Left ventricle myocardium inferior (tissue), 1 donor: ENCODE results near the gene TLL2. TPM values are rescaled to one million over a fixed set of nuclear protein-coding genes. Genes with fewer than 3 reads are reported as not detected.

Source experiments
- DNase-seq: peaks from one replicate; pipeline ENCODE4 v3.0.0-alpha.2; 2020
- H3K27ac ChIP-seq: fragments of 200-600 bp; replicated peaks from 2 replicates; pipeline ENCODE4 v1.8.0; 2021
- H3K27me3 ChIP-seq: fragments of 200-600 bp; 2 replicates; pipeline ENCODE4 v1.8.0; 2021; ENCODE audit warnings: low read depth
- H3K36me3 ChIP-seq: fragments of 200-600 bp; 2 replicates; pipeline ENCODE4 v1.8.0; 2021
- H3K4me1 ChIP-seq: fragments of 200-600 bp; 2 replicates; pipeline ENCODE4 v1.8.0; 2021
- H3K4me3 ChIP-seq: fragments of 200-600 bp; 2 replicates; pipeline ENCODE4 v1.8.0; 2021; ENCODE audit warnings: mild to moderate bottlenecking, moderate library complexity
- H3K9me3 ChIP-seq: fragments of 200-600 bp; replicated peaks from 2 replicates; pipeline ENCODE4 v1.8.0; 2021
- CTCF ChIP-seq: fragments of 200-600 bp; IDR thresholded peaks from 2 replicates; pipeline ENCODE4 v1.8.0; 2021; ENCODE audit warnings: antibody characterized with exemption, mild to moderate bottlenecking, borderline replicate concordance
- intact Hi-C: fragments of 100-400 bp; cut with micrococcal nuclease; formaldehyde crosslinking; loops from one replicate; pipeline ENCODE4 v1.11.0; 2022
- total RNA-seq: library from RNA; stranded (reverse); fragmentation: NEBNext Ultra II Directional; extraction: Animal tissue kit (Norgen Biotek cat#: 25700); gene quantifications from one replicate; pipeline ENCODE4 v1.2.1, GENCODE V29; 2021
- donor health status: DM: no; HTN: yes; CAD: no; lungs with severe emphysema.

TLL2 gene
- total RNA-seq, 1 donor from 2014 or later, result 7.0 TPM

GRCh38 chr10:96516337-96516736 lies 2.6 kb upstream of the TLL2 start:
- intact Hi-C loops, result no loop called here
- no peak overlapping the region for H3K27ac ChIP-seq
- peaks cover 29% of the 10 kb centered on the region for H3K4me1 ChIP-seq
- DNase-seq, result no peak
- H3K36me3 ChIP-seq, result peaks cover 14% of the 10 kb centered on the region
- no peaks in the 10 kb centered on the region for H3K9me3 ChIP-seq
- H3K27me3 ChIP-seq, result no peaks in the 10 kb centered on the region
- no peak for TF ChIP-seq CTCF
- H3K4me3 ChIP-seq, result no peak overlapping the region

- Histone ChIP-seq H3K4me3 (peak overlapping the region; percentile 80), H3K36me3 (peaks cover 3% of the 10 kb centered on the region), H3K9me3 (no peaks in the 10 kb centered on the region), H3K4me1 (peaks cover 29% of the 10 kb centered on the region), H3K27ac (peak overlapping the region; percentile 85), H3K27me3 (no peaks in the 10 kb centered on the region)
- no peak for TF ChIP-seq CTCF
- intact Hi-C loops, result loop anchor here (5.0 kb wide), 1 partner anchor 116 kb away; no protein-coding TSS in a partner anchor
- DNase-seq, result no peak
These were observed 425 bp downstream of the TLL2 start for GRCh38 chr10:96513305-96513697.

GRCh38 chr10:96512524-96513304 lies 1.0 kb downstream of the TLL2 start:
- Histone ChIP-seq H3K4me3 (peak overlapping the region; percentile 80), H3K27me3 (no peaks in the 10 kb centered on the region), H3K27ac (peak overlapping the region; percentile 85), H3K36me3 (no peaks in the 10 kb centered on the region), H3K9me3 (no peaks in the 10 kb centered on the region), H3K4me1 (peaks cover 29% of the 10 kb centered on the region)
- peak; percentile 36 for DNase-seq
- intact Hi-C loops, result loop anchor here (5.0 kb wide), 1 partner anchor 115 kb away; no protein-coding TSS in a partner anchor
- no peak for TF ChIP-seq CTCF

- Histone ChIP-seq H3K4me3 (peak overlapping the region; percentile 80), H3K9me3 (no peaks in the 10 kb centered on the region), H3K27me3 (no peaks in the 10 kb centered on the region), H3K27ac (no peak overlapping the region), H3K36me3 (no peaks in the 10 kb centered on the region), H3K4me1 (peaks cover 32% of the 10 kb centered on the region)
- no peak for DNase-seq
- intact Hi-C loops, result loop anchor here (5.0 kb wide), 1 partner anchor 114 kb away; no protein-coding TSS in a partner anchor
- TF ChIP-seq CTCF, result peak; percentile 62
These were observed 2.4 kb downstream of the TLL2 start for GRCh38 chr10:96511044-96511945.

GRCh38 chr10:96509017-96509641 lies 4.6 kb downstream of the TLL2 start:
- Histone ChIP-seq H3K36me3 (no peaks in the 10 kb centered on the region), H3K4me1 (peaks cover 41% of the 10 kb centered on the region), H3K27me3 (no peaks in the 10 kb centered on the region), H3K9me3 (no peaks in the 10 kb centered on the region), H3K27ac (no peak overlapping the region), H3K4me3 (no peak overlapping the region)
- DNase-seq, result no peak
- no peak for TF ChIP-seq CTCF
- intact Hi-C loops, result no loop called here
